Measurements from ENCODE around the gene PGBD1. TPM values are rescaled to one million over a fixed set of nuclear protein-coding genes. Genes with fewer than 3 reads are reported as not detected.

Gene PGBD1
- total RNA-seq, 6 donors from 2014 or later: 3.1 to 8.3 (median 4.1) TPM

GRCh38 chr6:28336284-28337120 is 55.1 kb downstream of the PGBD1 start:
- WGBS, 2 donors: 11 to 13% methylated on average over 24 of the region's 24 CpGs
- peak overlapping the region; percentile 93 to 96 (median 94) for H3K27ac ChIP-seq
- no peaks in the 10 kb centered on the region for H3K9me3 ChIP-seq
- no peaks in the 10 kb centered on the region for H3K36me3 ChIP-seq
- DNase-seq: peak in 1 of 2 donors; percentile 31
- H3K27me3 ChIP-seq: no peaks in the 10 kb centered on the region
- peak overlapping the region; percentile 44 to 71 (median 58) for H3K4me3 ChIP-seq
- peak in 1 of 2 donors; percentile 55 for ATAC-seq (ENCODE audit: low FRiP score in 2 of 2)
- TF ChIP-seq POLR2A (IDR thresholded peaks at IDR 0.05) (no peak), EP300 (IDR thresholded peaks at IDR 0.05) (no peak), CTCF (IDR thresholded peaks at IDR 0.05) (no peak), POLR2AphosphoS5 (IDR thresholded peaks at IDR 0.05) (no peak)
- peaks cover 9 to 17% (median 14%) of the 10 kb centered on the region in 4 donors for H3K4me1 ChIP-seq

DNA sequence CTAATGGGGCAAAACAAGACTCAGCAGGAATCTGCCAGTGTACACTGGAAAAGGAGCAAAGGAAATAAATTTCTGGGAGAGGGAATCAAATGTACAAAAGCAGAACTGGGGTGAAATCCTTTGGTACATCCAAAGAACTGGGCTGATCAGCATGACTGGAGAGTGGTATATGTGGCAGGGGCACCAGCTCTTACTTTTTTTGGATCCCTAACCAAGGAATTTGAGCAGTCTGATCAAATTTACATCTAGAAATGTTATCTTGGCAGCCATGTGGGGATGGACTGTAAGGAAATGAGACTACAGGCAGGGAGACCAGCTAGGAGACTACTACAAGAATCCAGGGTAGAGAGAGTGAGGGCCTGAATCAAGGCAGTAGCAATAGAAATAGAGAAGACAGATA is 55.7 kb downstream of the PGBD1 start:
- no peak overlapping the region for H3K4me3 ChIP-seq
- no peak for ATAC-seq (ENCODE audit: low FRiP score in 2 of 2)
- TF ChIP-seq POLR2A (IDR thresholded peaks at IDR 0.05): no peak
- no peak for TF ChIP-seq POLR2AphosphoS5 (IDR thresholded peaks at IDR 0.05)
- TF ChIP-seq EP300 (IDR thresholded peaks at IDR 0.05): no peak
- TF ChIP-seq CTCF (IDR thresholded peaks at IDR 0.05): no peak
- no peaks in the 10 kb centered on the region for H3K36me3 ChIP-seq
- peak overlapping the region in 3 of 4 donors; percentile 93 to 96 (median 94) for H3K27ac ChIP-seq
- no peaks in the 10 kb centered on the region for H3K9me3 ChIP-seq
- peaks cover 9 to 17% (median 14%) of the 10 kb centered on the region in 4 donors for H3K4me1 ChIP-seq
- DNase-seq: no peak
- no peaks in the 10 kb centered on the region for H3K27me3 ChIP-seq

DNA sequence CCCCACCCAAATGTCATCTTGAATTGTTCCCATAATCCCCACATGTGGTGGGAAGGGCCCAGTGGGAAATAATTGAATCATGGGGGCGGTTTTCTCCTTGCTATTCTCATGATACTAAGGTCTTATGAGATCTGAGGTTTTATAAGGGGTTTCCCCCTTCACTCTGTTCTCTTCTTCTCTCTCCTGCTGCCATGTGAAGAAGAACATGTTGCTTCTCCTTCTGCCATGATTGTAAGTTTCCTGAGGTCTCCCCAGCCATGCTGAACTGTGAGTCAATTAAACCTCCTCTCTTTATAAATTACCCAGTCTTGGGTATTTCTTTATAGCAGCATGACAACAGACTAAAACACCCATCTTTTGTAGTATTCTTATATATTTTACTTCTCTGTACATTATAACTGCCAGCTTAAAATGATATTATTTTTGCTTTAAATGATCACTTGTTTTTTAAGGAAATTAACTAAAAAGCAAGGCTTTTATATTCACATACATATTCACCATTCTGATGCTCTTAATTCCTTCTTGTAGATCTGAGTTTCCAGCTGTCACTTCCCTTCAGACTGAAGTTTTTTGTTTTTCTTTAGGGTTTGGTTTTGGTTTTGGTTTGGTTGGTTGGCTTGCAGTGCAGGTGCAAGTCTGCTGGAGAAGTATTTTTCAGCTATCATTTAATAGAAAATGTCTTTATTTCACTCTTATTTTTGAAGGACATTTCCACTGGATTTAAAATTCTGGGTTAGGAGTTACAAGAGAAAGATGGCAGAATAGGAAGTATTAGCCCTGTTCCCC is 59.1 kb downstream of the PGBD1 start:
- TF ChIP-seq POLR2AphosphoS5 (IDR thresholded peaks at IDR 0.05): no peak
- no peak for TF ChIP-seq POLR2A (IDR thresholded peaks at IDR 0.05)
- TF ChIP-seq CTCF (IDR thresholded peaks at IDR 0.05): no peak
- TF ChIP-seq EP300 (IDR thresholded peaks at IDR 0.05): no peak
- ATAC-seq (ENCODE audit: low FRiP score in 2 of 2): no peak
- H3K4me1 ChIP-seq: peaks cover 4 to 9% (median 8%) of the 10 kb centered on the region in 4 donors
- no peak overlapping the region for H3K27ac ChIP-seq
- no peaks in the 10 kb centered on the region for H3K36me3 ChIP-seq
- no peaks in the 10 kb centered on the region for H3K9me3 ChIP-seq
- 75 to 90% methylated on average over 1 of the region's 1 CpG for WGBS, 2 donors
- H3K4me3 ChIP-seq: no peak overlapping the region
- no peaks in the 10 kb centered on the region for H3K27me3 ChIP-seq
- no peak for DNase-seq

DNA sequence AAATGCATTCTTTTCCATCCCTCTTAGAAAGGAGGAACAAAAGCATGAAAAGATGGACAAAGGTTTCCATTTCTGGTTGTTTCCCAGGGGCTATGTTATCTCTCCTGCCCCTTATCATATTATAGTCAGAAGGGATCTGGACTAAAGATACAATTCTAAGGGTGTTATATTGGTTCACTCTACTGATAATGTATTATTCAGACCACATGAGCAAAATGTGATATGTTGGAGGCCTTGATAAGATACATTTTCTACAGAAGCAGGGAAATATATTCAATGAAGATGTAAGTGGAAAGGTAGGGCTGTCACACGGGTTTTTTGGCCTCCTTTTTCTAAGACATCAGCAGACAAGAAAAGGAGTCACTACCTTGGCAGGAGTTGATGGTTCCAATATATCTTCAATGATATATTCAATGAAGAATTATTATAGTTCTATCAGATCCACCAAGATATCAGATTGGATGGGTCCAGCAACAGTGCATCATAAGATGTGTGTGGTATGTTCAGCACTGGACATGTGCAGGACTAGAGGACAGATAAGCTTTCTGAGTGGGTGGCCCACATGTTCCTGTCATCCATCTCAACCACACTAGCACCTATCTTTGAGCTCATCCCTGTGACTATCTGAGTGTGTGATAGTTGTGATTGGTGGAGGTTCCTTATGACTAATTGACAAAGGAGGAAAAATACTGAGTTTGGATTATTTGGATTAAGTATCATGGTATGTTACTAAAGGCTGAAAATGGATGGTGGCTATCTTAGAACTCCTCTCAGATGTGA is 62.7 kb downstream of the PGBD1 start:
- Histone ChIP-seq H3K36me3 (no peaks in the 10 kb centered on the region), H3K27ac (no peak overlapping the region), H3K4me3 (no peak overlapping the region), H3K27me3 (no peaks in the 10 kb centered on the region), H3K4me1 (no peaks in the 10 kb centered on the region), H3K9me3 (no peaks in the 10 kb centered on the region)
- no peak for TF ChIP-seq CTCF (IDR thresholded peaks at IDR 0.05)
- TF ChIP-seq POLR2AphosphoS5 (IDR thresholded peaks at IDR 0.05): no peak
- TF ChIP-seq EP300 (IDR thresholded peaks at IDR 0.05): no peak
- ATAC-seq (ENCODE audit: low FRiP score in 2 of 2) (no peak), DNase-seq (no peak)
- WGBS, 2 donors: 68 to 72% methylated on average over 1 of the region's 1 CpG

Data from upper lobe of left lung (tissue), 6 donors.